Non-pigmented ciliary epithelial cell (primary cell): Measurements from ENCODE around the gene SCAI.
"Not testable (repeated sequence)": the region's sequence is repeated elsewhere in the genome, so short reads cannot be mapped to it uniquely, and the experiment has no call there.

ENCODE experiments used
- DNase-seq: peaks from one replicate; pipeline ENCODE4 v3.0.0-alpha.2; 2010; ENCODE audit warnings: low read depth

The SCAI gene

DNA sequence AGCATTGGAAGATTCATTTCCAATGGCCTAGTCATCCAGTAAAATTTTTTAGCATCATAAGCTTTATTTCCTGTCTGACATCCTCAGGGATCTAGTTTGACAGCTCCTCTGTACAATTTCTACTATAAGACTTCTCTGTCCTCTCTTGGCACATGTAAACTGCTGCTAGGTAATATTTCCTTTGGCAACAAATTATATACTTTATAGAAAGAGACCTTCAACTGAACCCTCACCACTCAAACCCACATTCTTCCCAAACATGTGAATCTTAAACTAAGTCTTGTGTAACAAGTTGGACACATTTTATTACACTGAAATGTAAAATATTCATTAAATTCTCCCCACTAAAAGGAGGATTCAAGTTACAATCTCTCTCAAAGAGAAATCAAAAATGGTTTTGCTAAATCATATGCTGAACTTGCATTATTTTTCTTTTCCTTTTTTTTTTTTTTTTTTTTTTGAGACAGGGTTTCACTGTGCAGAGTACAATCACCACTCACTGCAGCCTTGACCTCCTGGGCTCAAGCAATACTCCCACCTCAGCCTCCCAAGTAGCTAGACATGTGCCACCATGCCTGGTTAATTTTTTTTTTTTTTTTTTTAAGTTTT, 36.9 kb downstream of the SCAI start:
- no peak for DNase-seq

DNA sequence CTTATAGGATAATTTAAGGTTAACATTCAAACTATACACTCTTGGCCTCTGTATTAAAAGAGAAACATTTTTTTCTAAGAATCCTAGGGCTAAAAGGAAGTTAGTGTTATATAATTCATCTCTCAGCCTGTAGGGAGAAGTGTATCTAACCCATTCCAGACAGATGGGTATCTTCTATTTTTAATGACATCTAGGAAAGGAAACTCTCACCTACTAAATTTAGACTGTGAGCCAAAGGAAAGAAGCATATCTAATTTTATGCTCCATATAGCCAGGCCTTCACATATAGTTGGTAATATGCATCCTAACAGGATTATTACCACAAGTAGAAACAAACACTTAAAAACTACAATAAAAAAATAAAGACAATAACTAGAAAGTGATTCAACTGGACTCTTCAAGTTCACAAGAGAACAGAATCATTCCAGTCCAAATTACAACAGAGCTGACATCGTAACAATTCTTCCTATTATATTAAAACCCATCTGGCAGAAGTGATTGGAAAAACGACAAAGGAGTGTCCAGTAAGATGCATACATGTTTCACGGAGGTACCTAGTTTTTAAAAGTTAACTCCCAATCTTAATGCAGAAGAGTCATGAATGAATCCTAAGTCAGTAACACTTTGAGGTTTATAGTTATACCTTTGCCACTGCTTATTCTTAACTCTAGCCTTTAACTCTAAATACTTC, 39.4 kb downstream of the SCAI start:
- no peak for DNase-seq

DNA sequence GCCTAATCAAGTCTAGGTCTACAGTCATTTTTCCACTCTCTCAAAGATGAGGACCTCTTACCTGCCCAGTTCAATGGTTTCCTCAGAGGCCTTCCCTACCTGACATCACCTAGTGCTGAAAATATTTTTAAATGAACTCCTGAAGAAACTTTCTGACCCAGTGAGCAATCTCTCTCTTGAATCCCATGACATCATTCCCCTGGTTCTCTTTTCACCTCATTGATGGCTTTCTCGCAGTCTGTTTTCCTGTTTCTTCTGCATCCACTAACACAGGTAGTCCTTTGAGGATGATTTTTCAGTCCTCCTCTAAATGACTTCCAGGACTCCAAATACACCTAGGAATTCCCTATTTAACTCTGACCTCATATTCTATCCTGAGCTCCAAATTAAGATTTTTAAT, 40.3 kb downstream of the SCAI start:
- DNase-seq: no peak

DNA sequence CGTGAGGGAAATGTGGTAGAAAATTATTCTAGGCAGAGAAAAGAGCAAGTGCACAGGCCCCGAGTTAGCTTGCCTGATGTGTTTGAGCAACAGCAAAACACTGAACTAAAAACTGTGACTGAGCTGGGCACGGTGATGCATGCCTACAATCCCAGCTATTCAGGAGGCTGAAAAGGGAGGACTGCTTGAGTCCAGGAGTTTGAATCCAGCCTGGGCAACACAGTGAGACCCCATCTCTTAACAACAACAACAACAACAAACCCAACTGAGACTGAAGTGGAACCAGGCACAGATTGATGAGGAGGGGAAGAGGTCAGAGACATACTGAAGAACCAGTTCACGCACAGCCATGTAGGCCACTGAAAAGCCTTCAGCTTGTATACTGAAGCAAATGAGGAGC, 42.5 kb downstream of the SCAI start:
- no peak for DNase-seq

DNA sequence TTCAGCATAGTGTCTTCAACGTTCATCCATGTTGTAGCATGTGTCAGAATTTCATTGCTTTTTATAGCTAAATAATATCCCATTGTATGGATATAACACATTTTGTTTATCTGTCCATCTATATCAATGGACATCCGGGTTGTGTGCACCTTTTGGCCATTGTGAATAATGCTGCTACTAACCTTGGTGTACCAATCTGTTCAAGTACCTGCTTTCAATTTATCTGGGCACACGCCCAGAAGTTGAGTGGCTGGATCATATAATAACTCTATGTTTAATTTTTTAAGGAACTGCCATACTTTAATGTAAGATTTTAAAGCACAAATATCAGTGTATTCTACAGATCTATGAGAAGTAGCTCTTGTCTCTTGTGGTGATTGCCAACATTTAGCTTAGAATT, 43.5 kb downstream of the SCAI start:
- DNase-seq: no peak

DNA sequence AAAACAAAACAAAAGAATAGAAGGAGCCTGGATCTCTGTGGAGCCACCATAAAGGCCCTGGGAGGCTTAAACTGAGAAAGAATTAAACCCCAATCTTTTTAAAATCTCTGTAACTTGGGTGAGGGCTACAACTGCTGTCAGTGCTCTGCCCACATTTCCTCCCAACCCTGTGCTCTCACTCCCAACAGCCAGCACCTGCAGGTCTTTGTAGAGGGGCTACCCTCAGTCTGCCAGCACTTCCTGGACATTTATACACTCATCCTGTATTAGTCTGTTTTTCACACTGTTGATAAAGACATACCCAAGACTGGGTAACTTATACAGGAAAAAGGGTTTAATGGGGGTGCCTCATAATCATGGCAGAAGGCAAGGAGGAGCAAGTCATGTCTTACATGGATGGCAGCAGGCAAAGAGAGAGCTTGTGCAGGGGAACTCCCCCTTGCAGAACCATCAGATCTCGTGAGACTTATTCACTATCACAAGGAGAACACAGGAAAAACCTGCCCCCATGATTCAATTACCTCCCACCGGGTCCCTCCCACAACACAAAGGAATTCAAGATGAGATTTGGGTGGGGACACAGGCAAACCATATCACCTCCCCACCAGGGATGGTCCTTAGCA, 47.4 kb downstream of the SCAI start:
- DNase-seq: no peak

DNA sequence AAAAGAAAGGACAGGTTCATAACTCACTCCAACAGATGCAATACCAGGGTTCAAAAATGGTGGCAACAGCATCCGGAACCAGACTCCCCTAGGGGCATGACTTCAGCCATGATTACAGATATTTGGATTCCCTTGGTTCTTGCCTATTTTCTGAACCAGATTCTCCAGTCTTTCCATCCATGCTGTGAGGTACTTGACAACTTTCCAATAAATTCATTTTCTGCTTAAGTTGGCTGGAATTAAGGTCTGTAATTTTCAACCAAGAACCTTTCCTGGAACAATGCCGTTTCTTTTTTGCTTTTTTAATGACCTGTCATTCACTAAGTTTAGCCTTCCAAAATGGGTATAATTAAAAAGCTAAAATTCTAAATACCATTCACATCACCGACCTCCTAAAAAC, 52.2 kb downstream of the SCAI start:
- DNase-seq: no peak

DNA sequence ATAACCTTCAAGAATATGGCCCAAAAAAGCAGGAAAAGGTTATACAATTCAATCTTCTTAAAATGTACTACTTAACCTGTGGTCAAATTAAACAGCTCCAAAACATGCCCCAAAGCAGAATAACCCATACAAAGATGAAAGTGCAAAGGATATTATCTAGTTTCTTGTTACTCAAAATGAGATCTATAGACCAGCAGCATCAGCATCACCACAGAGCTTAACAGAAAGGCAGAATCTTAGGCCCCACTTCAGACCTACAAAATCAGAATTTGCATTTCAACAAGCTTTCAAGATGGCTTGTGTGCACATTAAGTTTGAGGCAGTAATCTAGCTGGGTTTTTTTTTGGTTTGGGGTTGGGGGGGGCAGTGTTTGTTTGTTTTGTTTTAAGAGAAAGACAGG, 54.0 kb downstream of the SCAI start:
- no peak for DNase-seq

DNA sequence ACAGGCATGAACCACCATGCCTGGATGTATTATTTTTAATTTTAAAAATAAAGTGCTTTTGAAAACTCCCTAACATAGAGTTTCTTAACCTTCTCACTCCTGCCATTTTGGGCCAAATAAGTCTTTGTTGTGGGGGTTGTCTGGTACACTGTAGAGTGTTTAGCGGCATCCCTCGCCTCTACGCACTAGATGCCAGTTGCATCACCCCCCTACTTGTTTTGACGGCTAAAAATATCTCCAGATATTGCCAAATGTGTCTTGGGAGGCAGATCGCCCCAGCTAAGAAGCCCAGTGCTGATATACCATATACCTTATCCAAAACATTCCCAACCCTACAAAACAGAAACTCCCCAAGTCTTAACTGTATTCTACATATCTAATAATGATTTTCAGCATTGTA, 54.6 kb downstream of the SCAI start:
- no peak for DNase-seq

DNA sequence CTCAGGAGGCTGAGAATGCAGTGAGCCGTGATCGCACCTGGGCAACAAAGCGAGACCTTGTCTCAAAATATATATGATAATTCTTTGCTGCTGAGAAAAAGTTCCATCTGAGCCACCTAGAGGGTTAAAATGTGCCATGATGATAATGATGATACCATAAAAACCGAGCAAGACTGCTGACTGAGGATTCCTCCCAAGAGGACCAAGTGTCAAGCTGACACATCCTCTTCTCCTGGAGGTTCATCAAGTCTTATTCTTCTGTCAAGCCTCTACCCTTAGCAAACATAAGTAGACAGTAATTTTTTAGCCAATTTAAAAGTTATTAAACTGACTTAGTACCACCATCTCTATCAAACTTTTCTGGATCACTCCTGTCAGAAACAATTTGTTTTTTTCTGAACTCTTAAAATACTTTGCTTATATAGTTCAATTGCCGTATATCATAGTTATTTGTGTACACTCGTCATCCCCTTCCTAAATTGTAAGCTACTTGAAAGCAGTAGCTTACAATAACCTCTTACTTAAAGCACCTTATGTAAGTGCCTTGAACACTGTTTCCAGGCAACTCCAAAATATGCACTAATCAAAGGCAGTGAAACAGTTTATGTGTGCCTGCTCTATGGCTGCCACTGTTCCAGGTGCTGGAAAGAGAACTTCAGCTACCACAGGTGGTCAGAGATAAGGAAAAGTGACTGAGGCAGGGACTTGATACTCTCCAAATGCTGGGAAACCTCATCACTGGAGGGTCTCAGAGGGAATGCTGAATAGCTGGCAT, 57.4 kb downstream of the SCAI start:
- no peak for DNase-seq

DNA sequence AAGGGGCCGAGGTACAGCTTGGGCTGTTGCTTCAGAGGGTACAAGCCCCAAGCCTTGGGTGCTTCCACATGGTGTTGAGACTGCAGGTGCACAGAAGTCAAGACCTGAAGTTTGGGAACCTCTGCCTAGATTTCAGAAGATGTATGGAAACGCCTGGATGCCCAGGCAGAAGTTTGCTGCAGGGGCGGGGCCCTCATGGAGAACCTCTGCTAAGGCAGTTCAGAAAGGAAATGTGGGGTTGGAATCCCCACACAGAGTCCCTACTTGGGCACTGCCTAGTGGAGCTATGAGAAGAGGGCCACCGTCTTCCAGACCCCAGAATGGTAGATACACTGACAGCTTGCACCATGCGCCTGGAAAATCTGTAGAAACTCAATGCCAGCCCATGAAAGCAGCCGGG, 61.1 kb downstream of the SCAI start:
- not testable (repeated sequence) for DNase-seq

DNA sequence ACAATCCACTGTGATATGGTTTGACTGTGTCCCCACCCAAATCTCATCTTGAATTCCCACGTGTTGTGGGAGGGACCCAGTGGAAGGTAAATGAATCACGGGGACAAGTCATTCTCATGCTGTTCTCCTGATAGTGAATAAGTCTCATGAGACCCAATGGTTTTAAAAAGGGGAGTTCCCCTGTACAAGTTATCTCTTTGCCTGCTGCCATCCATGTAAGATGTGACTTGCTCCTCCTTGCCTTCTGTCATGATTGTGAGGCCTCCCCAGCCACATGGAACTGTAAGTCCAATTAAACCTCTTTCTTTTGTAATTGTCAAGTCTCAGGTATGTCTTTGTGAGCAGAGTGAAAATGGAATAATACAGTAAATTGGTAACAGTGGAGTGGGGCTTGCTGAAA, 62.5 kb downstream of the SCAI start:
- not testable (repeated sequence) for DNase-seq

DNA sequence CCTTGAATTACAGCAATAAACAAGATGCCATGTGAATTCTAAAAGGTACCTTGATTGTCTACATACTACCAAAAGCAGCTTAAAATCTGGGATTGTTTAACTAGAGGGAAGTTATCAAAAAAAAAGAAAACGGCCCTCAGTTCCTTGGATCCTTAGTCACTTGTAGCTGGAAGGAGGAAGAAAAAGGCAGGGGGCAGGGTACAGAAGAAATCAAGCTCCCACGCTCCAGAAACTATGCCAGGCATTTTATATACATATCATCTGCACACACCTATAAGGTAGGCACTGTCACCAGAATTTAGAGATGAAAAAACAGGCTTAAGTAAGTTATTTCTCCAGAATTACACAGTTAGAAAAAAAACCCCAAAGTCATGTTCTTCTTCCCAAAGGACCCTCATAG, 63.4 kb downstream of the SCAI start:
- DNase-seq: no peak

DNA sequence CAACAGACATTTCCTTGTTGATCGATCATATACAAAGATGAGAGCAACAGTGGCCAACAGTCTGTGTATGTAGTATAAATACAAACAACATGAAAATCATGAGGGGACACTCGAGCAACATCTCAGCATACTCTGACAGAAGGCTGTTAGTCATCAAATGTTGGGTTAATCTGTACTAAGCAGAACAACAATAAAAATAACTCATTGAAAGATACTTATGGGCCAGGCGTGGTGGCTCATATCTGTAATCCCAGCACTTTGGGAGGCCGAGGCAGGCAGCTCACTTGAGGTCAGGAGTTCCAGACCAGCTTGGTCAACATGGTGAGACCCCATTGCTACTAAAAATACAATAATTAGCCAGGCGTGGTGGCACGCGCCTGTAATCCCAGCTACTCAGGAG, 67.3 kb downstream of the SCAI start:
- no peak for DNase-seq

DNA sequence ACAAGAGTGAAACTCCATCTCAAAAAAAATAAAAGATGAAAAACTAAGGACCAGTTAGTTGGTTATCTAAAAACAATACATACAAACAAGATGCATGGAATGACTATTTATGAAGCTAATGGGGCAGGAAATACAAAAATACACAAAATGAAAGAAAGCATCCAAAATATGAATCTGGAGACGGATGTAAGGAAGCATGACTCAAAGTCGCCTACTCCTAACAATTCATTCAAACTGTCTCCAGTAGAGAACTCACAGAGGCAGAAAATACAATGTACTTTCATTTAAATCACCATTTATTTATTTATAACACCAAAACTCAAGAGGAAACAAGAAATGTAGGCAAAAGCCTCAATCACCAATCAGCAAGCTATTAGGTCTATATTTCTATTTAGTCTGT, 68.4 kb downstream of the SCAI start:
- DNase-seq: peak; percentile 15

DNA sequence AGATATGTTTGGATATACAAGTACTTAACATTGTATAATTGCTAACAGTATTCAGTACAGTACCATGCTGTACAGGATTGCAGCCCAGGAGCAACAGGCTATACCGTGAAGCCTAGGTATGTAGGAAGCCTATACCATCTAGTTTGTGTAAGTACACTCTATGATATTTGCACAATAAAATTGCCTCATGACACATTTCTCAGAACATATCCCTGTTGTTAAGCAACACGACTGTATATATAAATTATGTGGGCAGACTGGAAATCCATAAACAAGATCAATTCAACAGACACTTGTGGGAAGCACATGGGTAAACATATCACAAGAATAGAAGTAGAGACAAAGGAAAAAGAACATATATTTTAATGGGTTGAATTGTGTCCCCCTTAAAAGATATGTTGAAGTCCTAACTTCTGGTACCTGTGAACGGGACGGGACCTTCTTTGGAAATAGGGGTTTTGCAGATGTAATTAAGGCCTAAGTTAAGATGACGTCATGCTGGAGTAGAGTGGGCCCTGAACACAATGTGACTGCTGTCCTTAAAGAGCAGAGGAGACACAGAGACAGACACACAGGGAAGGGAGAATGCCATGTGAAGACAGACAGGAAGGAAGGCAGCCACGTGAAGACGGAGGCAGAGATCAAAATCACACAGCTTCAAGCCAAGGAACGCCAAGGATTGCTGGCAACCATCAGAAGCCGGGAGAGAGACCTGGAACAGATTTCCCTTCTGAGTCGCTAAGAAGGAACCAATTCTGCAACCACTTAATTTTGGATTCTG, 76.3 kb downstream of the SCAI start:
- DNase-seq: no peak

DNA sequence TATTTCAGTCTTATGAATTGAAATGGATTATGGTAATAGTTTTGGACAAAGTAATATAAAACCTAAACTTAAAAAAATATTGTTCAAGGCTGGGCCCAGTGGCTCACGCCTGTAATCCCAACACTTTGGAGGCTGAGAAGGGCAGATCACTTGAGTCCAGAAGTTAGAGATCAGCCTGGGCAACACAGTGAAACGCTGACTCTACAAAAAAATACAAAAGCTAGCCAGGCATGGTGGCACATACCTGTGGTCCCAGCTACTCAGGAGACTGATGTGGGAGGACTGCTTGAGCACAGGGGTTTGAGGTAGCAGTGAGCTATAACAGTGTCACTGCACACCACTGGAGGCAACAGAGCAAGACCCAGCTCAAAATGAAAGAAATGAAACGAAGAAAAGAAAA, 81.9 kb downstream of the SCAI start:
- no peak for DNase-seq

DNA sequence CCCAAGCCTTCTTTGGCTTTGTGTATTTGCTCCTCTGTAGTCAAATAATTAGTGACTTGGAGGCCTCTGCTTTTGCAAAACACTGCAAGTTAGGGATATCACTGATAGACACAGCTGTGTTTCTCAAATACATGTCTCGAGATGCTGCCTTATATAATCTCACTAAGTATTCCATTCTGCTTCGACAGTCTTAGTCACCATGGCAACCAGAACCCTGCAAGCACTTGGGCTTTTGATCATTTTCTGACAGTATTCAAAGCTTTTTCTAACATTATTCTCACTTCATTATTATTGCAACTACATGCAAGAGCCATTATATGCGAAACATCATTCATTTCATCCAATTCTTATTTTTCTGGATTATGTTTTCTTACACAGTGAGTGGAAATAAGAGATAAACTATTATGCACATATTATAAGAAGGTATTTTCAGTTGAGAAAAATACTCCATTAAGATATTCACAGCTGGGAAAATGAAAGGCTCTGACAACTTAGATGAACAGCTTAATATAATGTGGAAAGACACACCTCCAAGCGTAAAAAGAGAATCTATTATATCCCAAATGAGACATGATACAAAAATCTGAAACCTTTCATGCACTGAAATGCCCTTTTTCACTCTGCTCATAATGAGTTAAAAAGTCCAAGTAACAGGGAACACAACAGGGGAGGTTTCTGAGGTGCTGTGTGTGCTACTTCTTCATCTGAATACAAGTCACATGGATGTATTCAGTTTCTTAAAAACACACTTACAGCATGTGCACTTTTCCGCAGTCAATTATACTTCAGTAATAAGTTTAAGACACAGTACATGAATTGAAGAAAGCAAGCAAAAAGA, 93.9 kb downstream of the SCAI start:
- DNase-seq: no peak

DNA sequence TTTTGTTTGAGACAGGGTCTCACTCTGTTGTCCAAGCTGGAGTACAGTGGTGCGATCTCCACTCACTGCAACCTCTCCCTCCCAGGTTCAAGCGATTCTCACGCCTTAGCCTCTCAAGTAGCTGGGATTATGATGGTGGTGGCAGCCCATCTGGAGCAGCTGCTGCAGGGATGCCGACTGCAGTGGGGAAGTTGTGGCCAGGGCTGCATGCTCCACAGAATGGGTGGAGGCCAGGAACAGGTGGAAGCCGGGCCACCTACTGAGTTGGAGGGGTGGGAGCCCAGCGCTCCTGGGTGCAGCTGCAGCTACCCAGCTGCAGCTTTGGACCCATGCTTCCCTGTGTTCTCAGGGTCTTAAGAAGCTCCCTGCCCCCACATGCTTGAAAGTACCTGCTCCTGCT, 99.7 kb downstream of the SCAI start:
- no peak for DNase-seq

DNA sequence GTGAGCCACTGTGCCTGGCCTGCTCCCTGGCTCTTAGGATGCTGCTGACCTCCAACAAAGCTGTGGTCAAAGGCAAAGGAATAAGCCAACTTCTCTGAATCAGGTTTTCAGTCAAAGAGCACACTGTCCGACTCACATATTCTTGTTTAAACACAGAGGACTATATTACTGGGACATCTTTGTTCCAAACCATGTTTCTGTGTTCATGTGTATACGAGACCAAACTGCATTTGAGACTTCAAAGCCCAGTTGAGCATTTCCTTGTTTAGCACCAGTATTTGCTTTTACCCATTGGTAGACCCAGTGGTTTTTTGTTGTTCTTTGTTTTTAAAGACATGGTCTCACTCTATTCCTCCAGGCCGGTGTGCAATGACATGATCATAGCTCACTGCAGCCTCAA, 100.2 kb downstream of the SCAI start:
- DNase-seq: no peak

DNA sequence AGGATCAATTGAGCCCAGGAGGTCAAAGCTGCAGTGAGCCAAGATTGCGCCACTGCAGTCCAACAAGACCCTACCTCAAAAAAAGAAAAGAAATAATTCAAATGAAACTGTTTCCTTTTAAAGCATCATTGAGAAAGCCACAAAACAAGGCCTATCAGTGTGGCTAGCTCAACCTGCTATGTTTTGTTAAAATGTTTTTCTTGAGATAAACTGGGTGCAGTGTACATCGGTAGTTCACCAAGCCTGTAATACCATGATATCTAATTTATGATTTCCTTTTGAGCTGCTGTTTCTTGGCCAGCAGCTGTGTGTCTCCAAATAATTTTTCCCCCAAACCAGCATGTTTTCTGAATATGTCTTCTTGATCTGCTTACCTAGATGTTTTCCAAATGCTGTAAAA, 105.2 kb downstream of the SCAI start:
- no peak for DNase-seq
